Lower lobe of right lung (tissue), 2 donors: Measurements from ENCODE around the gene HBE1. TPM values are rescaled to one million over a fixed set of nuclear protein-coding genes. Genes with fewer than 3 reads are reported as not detected.

ENCODE experiments used
- ATAC-seq, 2 donors: fragments of 200-7000 bp; cut with Tn5 transposase; one replicate each; pipeline ENCODE4 v1.9.1; 2020 to 2022; ENCODE audit warnings: mild to moderate bottlenecking in 2 of 2, moderate library complexity in 2 of 2
- DNase-seq: peaks from one replicate; pipeline ENCODE4 v3.0.0-alpha.2; 2020
- H3K27ac ChIP-seq: fragments of 200-600 bp; one replicate; pipeline ENCODE4 v1.8.0; 2022
- H3K27me3 ChIP-seq: fragments of 200-600 bp; one replicate; pipeline ENCODE4 v1.8.0; 2022; ENCODE audit warnings: low read depth
- H3K36me3 ChIP-seq: fragments of 200-600 bp; one replicate; pipeline ENCODE4 v1.8.0; 2022; ENCODE audit warnings: mild to moderate bottlenecking
- H3K4me1 ChIP-seq: fragments of 200-600 bp; one replicate; pipeline ENCODE4 v1.8.0; 2022
- H3K4me3 ChIP-seq: fragments of 200-600 bp; one replicate; pipeline ENCODE4 v1.8.0; 2022; ENCODE audit warnings: mild to moderate bottlenecking
- H3K9me3 ChIP-seq: fragments of 200-600 bp; one replicate; pipeline ENCODE4 v1.8.0; 2022
- intact Hi-C: fragments of 100-400 bp; cut with DNase I; formaldehyde crosslinking; loops from one replicate; pipeline ENCODE4 v1.11.0; 2022
- total RNA-seq: library from RNA; stranded (reverse); fragmentation: NEBNext Ultra II Directional; extraction: Animal tissue kit (Norgen Biotek cat#: 25700); gene quantifications from one replicate; pipeline ENCODE4 v1.2.1, GENCODE V29; 2021
- TF ChIP-seq, protein P1 (sequence below): fragments of 200-600 bp; IDR thresholded peaks from one replicate; pipeline ENCODE4 v1.8.0; 2022; ENCODE audit warnings: antibody characterized with exemption, mild to moderate bottlenecking
- donor health status: DM: no; HTN: yes; CAD: no; lungs with severe emphysema.

HBE1 gene
- total RNA-seq, 1 donor from 2014 or later: not detected

DNA sequence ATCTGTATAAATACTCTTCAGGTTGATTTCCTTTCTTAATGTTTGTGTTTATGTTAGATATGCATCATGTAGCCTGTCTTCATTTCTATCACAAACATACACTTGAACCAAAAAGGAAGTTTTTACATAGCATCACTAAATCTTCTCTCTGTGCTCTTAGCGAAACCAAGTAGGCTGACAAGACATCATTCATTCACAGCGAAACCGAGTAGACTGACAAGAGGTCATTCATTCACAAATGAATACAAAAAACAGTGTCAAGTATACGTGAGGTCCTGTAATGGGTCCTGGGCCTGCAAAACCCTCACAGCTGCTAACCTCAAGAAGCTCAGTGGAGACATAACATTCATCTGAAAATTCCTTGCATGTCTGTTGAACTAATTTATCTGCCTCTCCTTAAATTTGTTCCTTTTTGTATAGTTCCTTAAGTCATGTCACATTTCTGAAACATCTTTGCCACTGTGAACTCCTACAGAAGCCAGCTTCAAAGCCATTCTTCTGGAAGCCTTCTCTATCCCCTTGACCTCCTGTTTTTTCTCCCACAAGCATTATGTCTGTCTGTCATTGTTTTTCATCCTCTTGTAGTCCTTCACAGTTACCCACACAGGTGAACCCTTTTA is 9.8 kb upstream of the HBE1 start:
- TF ChIP-seq, protein P1, sequence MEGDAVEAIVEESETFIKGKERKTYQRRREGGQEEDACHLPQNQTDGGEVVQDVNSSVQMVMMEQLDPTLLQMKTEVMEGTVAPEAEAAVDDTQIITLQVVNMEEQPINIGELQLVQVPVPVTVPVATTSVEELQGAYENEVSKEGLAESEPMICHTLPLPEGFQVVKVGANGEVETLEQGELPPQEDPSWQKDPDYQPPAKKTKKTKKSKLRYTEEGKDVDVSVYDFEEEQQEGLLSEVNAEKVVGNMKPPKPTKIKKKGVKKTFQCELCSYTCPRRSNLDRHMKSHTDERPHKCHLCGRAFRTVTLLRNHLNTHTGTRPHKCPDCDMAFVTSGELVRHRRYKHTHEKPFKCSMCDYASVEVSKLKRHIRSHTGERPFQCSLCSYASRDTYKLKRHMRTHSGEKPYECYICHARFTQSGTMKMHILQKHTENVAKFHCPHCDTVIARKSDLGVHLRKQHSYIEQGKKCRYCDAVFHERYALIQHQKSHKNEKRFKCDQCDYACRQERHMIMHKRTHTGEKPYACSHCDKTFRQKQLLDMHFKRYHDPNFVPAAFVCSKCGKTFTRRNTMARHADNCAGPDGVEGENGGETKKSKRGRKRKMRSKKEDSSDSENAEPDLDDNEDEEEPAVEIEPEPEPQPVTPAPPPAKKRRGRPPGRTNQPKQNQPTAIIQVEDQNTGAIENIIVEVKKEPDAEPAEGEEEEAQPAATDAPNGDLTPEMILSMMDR: no peak
- no peak overlapping the region for H3K27ac ChIP-seq
- H3K4me1 ChIP-seq: no peaks in the 10 kb centered on the region
- DNase-seq (no peak), ATAC-seq (no peak)
- H3K4me3 ChIP-seq: no peak overlapping the region
- H3K27me3 ChIP-seq: no peaks in the 10 kb centered on the region
- intact Hi-C loops: no loop called here
- no peaks in the 10 kb centered on the region for H3K36me3 ChIP-seq
- no peaks in the 10 kb centered on the region for H3K9me3 ChIP-seq

DNA sequence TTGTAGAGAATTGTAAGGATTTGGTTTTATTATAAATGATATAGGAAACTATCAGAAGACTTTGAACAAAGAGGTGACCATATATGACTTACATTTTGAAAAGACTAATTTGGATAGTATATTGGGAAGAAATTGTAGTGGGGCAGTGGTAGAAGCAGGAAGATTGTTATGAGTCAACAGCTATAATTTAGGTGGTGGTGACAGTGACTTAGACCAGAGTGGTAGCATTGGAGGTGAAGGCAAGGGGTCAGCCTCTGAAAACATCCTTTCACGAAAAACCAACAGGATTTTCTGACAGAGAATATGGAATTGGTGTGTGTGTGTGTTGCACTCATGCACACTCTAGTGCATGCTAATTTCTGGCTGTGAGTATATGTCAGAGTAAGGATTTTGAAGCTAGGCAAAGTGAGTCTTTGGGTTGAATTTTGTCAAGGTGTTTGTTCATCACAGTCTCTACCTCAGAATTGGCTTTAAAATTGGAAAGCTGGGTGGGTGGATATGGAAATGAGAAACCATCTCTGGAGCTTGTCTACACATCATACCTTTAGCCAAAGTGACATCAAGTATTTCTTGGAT is 8.2 kb upstream of the HBE1 start:
- H3K4me1 ChIP-seq: no peaks in the 10 kb centered on the region
- no peaks in the 10 kb centered on the region for H3K27me3 ChIP-seq
- no peaks in the 10 kb centered on the region for H3K36me3 ChIP-seq
- TF ChIP-seq, protein P1: no peak
- no peak overlapping the region for H3K4me3 ChIP-seq
- intact Hi-C loops: no loop called here
- H3K27ac ChIP-seq: no peak overlapping the region
- no peak for DNase-seq
- no peak for ATAC-seq
- no peaks in the 10 kb centered on the region for H3K9me3 ChIP-seq

DNA sequence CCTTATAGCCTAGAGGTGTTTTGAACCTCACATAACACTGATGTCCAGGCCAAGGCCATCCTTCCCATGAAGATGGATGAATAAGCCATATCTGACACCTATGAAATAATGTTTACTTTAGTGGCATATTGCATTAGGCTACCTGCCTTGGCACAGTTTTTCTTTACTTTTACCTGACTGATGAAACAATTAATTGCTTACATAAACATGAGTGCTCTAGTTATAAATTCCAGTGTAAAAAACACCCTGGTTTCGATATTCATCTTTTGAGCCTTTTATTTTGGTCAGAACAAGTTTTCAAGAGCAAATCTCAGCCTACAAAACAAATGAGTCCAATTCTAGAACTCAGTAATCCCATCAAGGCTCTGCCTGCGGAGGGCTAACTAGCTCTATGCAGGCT is 7.0 kb upstream of the HBE1 start:
- Histone ChIP-seq H3K9me3 (no peaks in the 10 kb centered on the region), H3K27ac (no peak overlapping the region), H3K36me3 (no peaks in the 10 kb centered on the region), H3K4me3 (no peak overlapping the region), H3K4me1 (no peaks in the 10 kb centered on the region), H3K27me3 (no peaks in the 10 kb centered on the region)
- DNase-seq: no peak
- intact Hi-C loops: no loop called here
- no peak for ATAC-seq
- TF ChIP-seq, protein P1: no peak

DNA sequence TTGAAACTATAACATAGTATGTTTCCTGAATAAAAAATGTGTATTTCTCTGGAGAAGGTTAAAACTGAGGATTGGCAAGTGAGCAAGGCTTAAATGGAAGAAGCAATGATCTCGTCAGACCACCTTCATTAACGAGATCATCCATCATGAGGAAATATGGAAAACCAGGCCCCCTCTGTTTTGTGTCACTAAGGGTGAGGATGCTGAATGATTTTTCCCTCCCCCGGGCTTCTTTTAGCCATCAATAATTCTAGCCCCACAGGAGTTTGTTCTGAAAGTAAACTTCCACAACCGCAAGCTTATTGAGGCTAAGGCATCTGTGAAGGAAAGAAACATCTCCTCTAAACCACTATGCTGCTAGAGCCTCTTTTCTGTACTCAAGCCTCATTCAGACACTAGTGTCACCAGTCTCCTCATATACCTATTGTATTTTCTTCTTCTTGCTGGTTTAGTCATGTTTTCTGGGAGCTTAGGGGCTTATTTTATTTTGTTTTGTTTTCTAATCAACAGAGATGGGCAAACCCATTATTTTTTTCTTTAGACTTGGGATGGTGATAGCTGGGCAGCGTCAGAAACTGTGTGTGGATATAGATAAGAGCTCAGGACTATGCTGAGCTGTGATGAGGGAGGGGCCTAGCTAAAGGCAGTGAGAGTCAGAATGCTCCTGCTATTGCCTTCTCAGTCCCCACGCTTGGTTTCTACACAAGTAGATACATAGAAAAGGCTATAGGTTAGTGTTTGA is 5.8 kb upstream of the HBE1 start:
- ATAC-seq: no peak
- no peaks in the 10 kb centered on the region for H3K9me3 ChIP-seq
- DNase-seq: no peak
- TF ChIP-seq, protein P1: no peak
- no peak overlapping the region for H3K4me3 ChIP-seq
- H3K27ac ChIP-seq: no peak overlapping the region
- no peaks in the 10 kb centered on the region for H3K36me3 ChIP-seq
- intact Hi-C loops: no loop called here
- H3K27me3 ChIP-seq: no peaks in the 10 kb centered on the region
- no peaks in the 10 kb centered on the region for H3K4me1 ChIP-seq

DNA sequence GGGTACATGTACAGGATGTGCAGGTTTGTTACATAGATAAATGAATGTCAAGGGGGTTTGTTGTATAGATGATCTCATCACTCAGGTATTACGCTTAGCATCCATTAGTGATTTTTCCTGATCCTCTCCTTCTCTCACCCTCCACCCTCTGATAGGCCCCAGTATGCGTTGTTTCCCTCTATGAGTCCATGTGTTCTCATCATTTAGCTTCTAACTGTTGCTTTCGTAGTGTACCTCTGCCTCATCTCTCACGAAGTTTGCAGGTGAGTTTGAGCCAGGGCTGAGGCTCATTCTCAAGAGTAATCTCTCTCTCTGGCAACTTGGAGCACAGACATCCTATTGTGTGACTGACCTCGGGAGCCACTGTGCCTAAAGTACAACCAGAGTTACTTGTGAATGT is 4.7 kb upstream of the HBE1 start:
- Histone ChIP-seq H3K9me3 (no peaks in the 10 kb centered on the region), H3K36me3 (no peaks in the 10 kb centered on the region), H3K4me3 (no peak overlapping the region), H3K27me3 (no peaks in the 10 kb centered on the region), H3K27ac (no peak overlapping the region), H3K4me1 (no peaks in the 10 kb centered on the region)
- TF ChIP-seq, protein P1: no peak
- DNase-seq (no peak), ATAC-seq (no peak)
- intact Hi-C loops: no loop called here
